G401.6 (cell line): ENCODE results near the gene XPR1.

Source experiments
- FAIRE-seq: peaks from 2 replicates; lab custom pipeline; 2012; peaks lifted over from hg19 to GRCh38; lab: Jason Lieb, UNC

Gene XPR1

GRCh38 chr1:180917306-180918065, 285.7 kb downstream of the XPR1 start:
- no peak for FAIRE-seq

- no peak for FAIRE-seq
These were observed 286.7 kb downstream of the XPR1 start for GRCh38 chr1:180918519-180918918.

- no peak for FAIRE-seq
These were observed 287.4 kb downstream of the XPR1 start for GRCh38 chr1:180919183-180919700.

- no peak for FAIRE-seq
These were observed 288.4 kb downstream of the XPR1 start for GRCh38 chr1:180920193-180920592.

GRCh38 chr1:180920702-180921101, 288.9 kb downstream of the XPR1 start:
- FAIRE-seq = no peak

- FAIRE-seq = no peak
These were observed 289.6 kb downstream of the XPR1 start for GRCh38 chr1:180921386-180921785.

- no peak for FAIRE-seq
These were observed 290.2 kb downstream of the XPR1 start for GRCh38 chr1:180921891-180922630.

- no peak for FAIRE-seq
These were observed 290.8 kb downstream of the XPR1 start for GRCh38 chr1:180922631-180923015.

GRCh38 chr1:180923021-180923841, 291.4 kb downstream of the XPR1 start:
- FAIRE-seq = no peak

GRCh38 chr1:180923887-180924286, 292.1 kb downstream of the XPR1 start:
- no peak for FAIRE-seq

- FAIRE-seq = no peak
These were observed 293.1 kb downstream of the XPR1 start for GRCh38 chr1:180924939-180925338.

GRCh38 chr1:180925471-180926051, 293.7 kb downstream of the XPR1 start:
- no peak for FAIRE-seq

- FAIRE-seq = no peak
These were observed 294.6 kb downstream of the XPR1 start for GRCh38 chr1:180926164-180926981.

- no peak for FAIRE-seq
These were observed 295.5 kb downstream of the XPR1 start for GRCh38 chr1:180927348-180927747.

- FAIRE-seq = no peak
These were observed 296.0 kb downstream of the XPR1 start for GRCh38 chr1:180927841-180928240.

- no peak for FAIRE-seq
These were observed 296.8 kb downstream of the XPR1 start for GRCh38 chr1:180928331-180929230.

- no peak for FAIRE-seq
These were observed 297.6 kb downstream of the XPR1 start for GRCh38 chr1:180929389-180929788.

- no peak for FAIRE-seq
These were observed 298.9 kb downstream of the XPR1 start for GRCh38 chr1:180930687-180931086.

- FAIRE-seq = no peak
These were observed 299.7 kb downstream of the XPR1 start for GRCh38 chr1:180931529-180931928.

GRCh38 chr1:180932378-180932777, 300.6 kb downstream of the XPR1 start:
- no peak for FAIRE-seq
